ENCODE results near the gene PDE9A. TPM values are rescaled to one million over a fixed set of nuclear protein-coding genes. Genes with fewer than 3 reads are reported as not detected.

The PDE9A gene
- polyA plus RNA-seq, 1 experiment: 0.14 TPM

DNA sequence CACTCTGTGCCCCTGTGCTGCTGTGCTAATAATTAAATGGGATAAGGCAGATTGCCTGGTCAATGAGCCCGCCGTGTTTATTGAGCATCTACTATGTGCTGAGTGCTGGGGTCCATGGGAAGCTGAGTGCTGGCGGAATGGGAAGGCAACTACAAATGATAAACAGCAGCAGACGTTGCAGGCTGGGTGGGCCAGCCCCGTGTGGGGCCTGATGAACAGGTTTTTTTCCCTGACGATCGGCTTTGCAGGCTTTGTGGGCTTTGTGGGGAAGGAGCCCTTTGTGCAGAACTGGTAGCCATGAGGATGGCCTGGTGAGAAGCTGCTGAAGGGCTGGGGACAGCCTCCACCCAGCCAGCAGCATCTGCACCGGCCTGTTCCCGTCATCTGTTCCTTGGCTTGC, 3.5 kb downstream of the PDE9A start:
- POLR2A ChIA-PET: no interaction called here

DNA sequence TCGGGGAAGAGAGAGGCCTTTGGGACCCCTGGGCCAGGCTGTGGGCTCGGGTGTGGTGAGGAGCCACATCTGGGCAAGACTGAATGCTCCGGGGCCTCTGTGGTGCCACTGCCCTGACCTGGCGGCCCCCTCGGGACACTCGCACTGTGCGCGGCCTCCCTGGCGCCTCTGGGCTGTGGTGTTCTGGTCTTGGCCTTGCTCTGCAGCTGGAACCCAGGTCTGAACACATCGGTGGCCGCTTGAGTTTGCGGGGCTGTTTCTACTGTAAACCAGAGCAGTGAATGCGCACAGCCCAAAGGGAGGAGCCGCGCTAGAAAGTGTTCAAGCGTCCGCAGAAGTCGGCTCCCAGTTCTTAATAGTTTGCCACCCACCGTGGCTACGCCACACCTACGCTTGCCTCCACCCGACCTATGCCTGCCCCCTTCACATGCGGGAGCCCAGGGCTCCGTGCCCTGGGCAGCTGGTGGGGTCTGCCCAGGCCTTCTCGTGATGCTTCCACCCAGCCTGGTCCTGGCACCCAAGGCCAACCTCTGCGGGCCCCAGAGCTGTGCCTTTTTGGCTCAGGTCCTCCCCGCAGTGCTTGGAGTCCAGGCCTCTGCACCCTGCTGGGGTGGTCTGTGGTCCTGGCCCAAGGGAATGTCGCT, 4.4 kb downstream of the PDE9A start:
- ChIA-PET CTCF (no interaction called here), POLR2A (no interaction called here)
- Histone ChIP-seq H3K9me3 (ENCODE audit: control insufficient read depth, insufficient read depth, low read length) (peaks cover 12% of the 10 kb centered on the region; the same call in 1 of the 2 replicates), H3K27me3 (ENCODE audit: control insufficient read depth, insufficient read depth, low read length) (peaks cover 33% of the 10 kb centered on the region), H3K4me3 (ENCODE audit: low read depth, low read length) (no peak overlapping the region), H3K27ac (ENCODE audit: low read depth, low read length) (no peak overlapping the region)
- no peak for DNase-seq (ENCODE audit: low read depth, low spot score)
- TF ChIP-seq, protein P1, sequence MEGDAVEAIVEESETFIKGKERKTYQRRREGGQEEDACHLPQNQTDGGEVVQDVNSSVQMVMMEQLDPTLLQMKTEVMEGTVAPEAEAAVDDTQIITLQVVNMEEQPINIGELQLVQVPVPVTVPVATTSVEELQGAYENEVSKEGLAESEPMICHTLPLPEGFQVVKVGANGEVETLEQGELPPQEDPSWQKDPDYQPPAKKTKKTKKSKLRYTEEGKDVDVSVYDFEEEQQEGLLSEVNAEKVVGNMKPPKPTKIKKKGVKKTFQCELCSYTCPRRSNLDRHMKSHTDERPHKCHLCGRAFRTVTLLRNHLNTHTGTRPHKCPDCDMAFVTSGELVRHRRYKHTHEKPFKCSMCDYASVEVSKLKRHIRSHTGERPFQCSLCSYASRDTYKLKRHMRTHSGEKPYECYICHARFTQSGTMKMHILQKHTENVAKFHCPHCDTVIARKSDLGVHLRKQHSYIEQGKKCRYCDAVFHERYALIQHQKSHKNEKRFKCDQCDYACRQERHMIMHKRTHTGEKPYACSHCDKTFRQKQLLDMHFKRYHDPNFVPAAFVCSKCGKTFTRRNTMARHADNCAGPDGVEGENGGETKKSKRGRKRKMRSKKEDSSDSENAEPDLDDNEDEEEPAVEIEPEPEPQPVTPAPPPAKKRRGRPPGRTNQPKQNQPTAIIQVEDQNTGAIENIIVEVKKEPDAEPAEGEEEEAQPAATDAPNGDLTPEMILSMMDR (IDR thresholded peaks at IDR 0.05; ENCODE audit: low read depth, low read length): no peak

More for the DNA sequence above, 3.5 kb downstream of the PDE9A start:
- Histone ChIP-seq H3K4me3 (ENCODE audit: low read depth, low read length) (no peak overlapping the region), H3K27me3 (ENCODE audit: control insufficient read depth, insufficient read depth, low read length) (peaks cover 43% of the 10 kb centered on the region), H3K27ac (ENCODE audit: low read depth, low read length) (no peak overlapping the region), H3K9me3 (ENCODE audit: control insufficient read depth, insufficient read depth, low read length) (peaks cover 3% of the 10 kb centered on the region; the same call in 1 of the 2 replicates)
- CTCF ChIA-PET: no interaction called here
- DNase-seq (ENCODE audit: low read depth, low spot score): no peak
- TF ChIP-seq, protein P1 (IDR thresholded peaks at IDR 0.05; ENCODE audit: low read depth, low read length): no peak

DNA sequence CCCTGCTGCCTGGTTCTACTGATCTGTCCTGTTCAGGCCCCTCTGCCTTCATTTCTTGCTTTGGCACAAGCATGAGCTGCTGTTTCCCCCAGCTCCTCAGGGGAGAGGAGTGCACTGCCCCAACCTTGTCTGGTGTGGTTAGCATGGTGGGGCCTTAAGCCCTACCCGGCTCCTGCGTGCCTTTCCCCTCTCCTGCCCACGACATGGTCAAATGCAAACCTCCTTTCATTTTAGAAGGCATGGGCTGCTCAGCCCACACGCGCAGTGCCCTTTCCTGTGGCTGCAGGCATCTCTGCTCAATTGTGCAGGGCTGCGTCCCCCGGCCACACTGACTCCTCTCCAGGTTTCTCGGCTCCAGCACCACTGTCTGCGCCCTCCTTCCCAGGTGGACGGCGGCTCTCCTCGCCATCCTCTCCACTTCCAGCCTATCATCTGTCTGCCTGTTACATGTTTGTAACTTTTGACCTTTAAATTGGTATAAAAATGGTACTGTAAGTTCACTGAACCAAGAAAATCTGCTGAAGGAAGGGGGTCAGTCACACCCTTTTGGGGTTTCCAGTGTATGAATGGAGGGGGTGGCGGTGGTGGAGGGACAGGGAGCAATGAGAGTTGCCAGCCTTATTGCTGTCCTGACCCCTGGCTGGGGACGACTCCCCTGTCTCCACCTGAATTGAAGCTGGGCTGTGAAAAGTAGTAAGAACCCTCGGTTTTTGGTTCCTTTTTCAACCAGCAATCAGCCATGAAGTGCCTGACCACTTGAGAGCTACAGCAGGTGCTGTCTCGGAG, 5.1 kb downstream of the PDE9A start:
- peaks cover 19% of the 10 kb centered on the region for H3K9me3 ChIP-seq (ENCODE audit: control insufficient read depth, insufficient read depth, low read length)
- no peak overlapping the region for H3K4me3 ChIP-seq (ENCODE audit: low read depth, low read length)
- ChIA-PET POLR2A (no interaction called here), CTCF (no interaction called here)
- no peak overlapping the region for H3K27ac ChIP-seq (ENCODE audit: low read depth, low read length)
- peaks cover 29% of the 10 kb centered on the region for H3K27me3 ChIP-seq (ENCODE audit: control insufficient read depth, insufficient read depth, low read length)
- DNase-seq (ENCODE audit: low read depth, low spot score): no peak
- TF ChIP-seq, protein P1 (IDR thresholded peaks at IDR 0.05; ENCODE audit: low read depth, low read length): no peak

DNA sequence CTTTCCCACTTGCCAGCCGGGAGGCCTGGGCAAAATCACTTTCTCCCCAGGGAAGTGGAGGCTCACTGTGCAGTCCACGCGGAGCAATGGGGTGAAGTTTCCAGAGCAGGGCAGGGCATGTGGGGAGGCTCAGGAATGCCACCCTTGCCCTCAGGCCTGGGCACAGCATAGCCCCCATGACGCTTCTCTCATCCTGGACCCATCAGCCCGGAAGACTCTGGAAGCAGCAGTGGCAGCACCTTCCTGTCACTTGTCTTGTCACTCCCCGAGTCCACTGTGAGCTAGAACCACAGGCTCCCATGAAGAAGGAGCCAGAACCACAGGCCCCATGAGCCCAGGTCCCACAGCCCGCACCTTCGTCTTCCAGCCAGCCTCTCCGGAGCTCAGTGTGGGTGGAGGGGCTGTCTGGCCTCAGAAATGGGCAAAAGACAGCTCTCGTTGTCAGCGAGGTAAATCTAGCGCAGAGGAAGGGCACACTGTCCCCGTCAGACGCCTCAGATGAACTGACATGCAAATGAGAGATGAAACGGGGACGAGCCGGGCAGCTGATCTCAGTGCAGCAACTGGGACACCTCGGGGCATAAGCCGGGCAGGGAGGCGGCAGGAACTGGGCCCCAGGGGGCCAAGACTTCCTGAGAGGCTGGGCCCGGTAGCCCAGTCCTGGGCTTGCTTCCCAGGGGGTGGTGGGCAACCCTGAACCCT, 6.1 kb downstream of the PDE9A start:
- ChIA-PET POLR2A (no interaction called here), CTCF (no interaction called here)
- no peak for DNase-seq (ENCODE audit: low read depth, low spot score)
- H3K27me3 ChIP-seq (ENCODE audit: control insufficient read depth, insufficient read depth, low read length): peaks cover 25% of the 10 kb centered on the region
- peaks cover 26% of the 10 kb centered on the region for H3K9me3 ChIP-seq (ENCODE audit: control insufficient read depth, insufficient read depth, low read length)
- no peak overlapping the region for H3K4me3 ChIP-seq (ENCODE audit: low read depth, low read length)
- TF ChIP-seq, protein P1 (IDR thresholded peaks at IDR 0.05; ENCODE audit: low read depth, low read length): no peak
- no peak overlapping the region for H3K27ac ChIP-seq (ENCODE audit: low read depth, low read length)

DNA sequence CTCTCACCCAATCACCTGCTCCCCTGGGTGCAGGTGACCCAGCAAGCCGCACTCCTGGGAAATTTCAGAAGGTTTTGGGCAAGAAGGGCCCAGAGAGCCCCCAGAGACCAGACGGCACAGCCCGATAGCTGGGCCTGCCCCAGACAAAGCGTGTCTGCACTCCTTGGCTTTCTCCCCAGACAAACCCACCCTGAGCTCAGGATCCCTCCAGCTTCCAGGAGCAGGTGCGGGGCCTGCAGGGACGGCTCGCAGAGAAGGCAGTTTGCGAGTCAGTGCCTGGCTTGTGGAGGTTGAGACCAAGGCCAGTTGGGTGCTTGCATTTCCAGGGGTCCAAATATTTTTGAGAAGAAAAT, 6.7 kb downstream of the PDE9A start:
- POLR2A ChIA-PET: no interaction called here
- Histone ChIP-seq H3K27ac (ENCODE audit: low read depth, low read length) (no peak overlapping the region), H3K9me3 (ENCODE audit: control insufficient read depth, insufficient read depth, low read length) (peaks cover 31% of the 10 kb centered on the region), H3K4me3 (ENCODE audit: low read depth, low read length) (no peak overlapping the region), H3K27me3 (ENCODE audit: control insufficient read depth, insufficient read depth, low read length) (peaks cover 20% of the 10 kb centered on the region)
- DNase-seq (ENCODE audit: low read depth, low spot score): no peak
- TF ChIP-seq, protein P1 (IDR thresholded peaks at IDR 0.05; ENCODE audit: low read depth, low read length): no peak
- CTCF ChIA-PET: no interaction called here
